Measurements from ENCODE around the gene PLCB2.

The PLCB2 gene

GRCh38 chr15:40323953-40324937 lies 16.5 kb upstream of the PLCB2 start:
- DNase-seq, result no peak

- DNase-seq, result peak; percentile 63
These were observed 15.7 kb upstream of the PLCB2 start, which contains the start of gene INAFM2 for GRCh38 chr15:40323239-40323952. TSS of gene INAFM2 (plus strand) at chr15:40323692. CDS start at chr15:40324056, 364 bp downstream.

DNA sequence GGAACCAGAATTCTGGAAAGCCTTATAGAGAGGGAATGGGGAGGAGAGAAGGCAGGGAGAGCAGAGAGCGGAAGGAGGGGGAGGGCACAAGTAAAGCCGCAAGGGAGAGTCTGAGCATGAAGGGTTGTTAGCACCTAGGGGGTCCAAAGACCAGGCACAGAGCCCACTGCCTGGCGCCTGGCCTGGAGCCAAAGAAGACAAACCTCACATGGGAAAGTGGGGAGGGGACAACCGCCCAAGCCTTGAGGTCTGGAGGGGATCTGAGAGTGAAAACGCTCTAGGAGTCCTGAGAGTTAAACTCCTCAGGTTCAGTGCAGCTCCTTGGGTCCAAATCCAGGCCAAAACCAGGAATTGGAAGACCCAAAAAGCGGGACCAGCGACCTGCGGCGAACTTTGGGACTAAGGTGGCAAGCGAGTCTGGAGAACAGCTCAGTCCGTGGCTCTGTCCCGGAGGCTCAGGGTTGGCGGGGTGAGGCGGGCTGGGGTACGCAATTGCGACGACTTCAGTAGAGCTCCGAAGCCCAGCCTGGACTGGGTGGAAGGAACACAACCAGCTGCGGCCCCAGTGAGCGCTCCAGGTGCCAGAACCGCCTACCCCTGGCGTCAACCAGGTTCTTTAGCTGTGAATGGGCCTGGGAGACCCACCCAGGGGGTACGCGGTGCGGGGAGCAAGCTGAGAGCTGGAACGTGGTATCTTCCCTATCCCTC lies 14.9 kb upstream of the PLCB2 start:
- DNase-seq, result peak; percentile 20

GRCh38 chr15:40320931-40321371 lies 13.2 kb upstream of the PLCB2 start:
- peak; percentile 52 for DNase-seq

DNA sequence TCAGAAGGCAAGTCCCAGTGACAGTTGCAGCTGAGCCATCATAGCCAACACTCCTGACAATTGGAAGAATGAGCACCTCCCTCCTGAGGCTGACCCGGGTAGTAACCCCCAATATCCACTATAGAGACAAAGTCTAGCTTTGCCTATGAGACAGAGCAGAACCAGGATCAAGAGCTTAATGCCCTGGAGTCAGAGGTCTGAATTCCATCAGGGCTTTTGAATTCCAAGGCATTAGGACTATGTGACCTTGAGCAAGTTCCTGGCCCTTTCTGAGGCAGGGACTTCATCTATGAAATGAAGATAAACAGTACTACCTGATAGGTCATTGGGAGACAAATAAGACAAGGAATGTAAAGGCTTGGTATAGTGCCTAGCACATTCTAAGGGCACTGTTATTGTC lies 12.7 kb upstream of the PLCB2 start:
- no peak for DNase-seq

DNA sequence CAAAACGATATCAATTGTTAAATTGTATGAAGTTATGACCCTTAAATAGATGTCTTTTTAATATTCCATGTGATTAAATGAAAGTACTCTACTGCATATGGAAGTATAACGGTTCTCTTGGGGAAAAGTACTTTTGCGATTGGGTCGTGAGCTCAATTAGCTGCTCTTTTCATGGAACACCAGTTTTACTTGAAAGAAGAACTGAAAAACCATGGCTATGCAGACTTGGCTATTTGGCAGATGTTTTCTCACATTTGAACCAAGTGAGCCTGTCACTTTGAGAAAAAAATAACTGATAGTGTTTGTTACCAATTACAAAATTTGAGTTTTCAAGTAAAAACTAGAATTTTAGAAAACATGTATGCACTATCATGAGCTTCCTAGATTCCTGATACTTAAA lies 9.8 kb upstream of the PLCB2 start:
- no peak for DNase-seq

GRCh38 chr15:40316931-40317330 lies 9.2 kb upstream of the PLCB2 start:
- no peak for DNase-seq

DNA sequence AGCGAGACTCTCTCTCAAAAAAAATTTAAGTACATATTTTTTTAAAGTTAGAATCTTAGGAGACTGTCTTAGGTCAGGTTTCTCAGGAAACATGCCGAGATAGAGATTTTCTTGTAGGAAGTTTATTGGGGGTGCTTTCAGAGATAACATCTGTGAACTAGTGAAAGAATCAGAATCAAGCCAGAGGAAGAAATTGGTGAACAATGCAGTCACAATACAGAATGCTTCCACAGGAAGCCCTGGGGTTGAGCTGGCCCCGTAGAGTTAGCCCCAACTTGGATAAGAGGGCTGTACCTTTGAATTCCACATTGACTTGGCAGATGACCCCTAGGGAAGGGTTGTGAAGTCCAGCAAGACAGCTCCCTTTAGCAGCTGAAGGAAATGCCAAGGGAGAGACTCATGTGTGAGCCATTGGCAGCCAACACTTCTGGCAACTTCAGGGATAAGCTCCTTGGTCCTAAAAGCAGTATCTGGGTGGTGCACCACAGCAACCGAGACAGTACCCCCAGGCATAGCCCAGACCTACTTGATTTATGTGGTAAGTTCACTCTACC lies 7.1 kb upstream of the PLCB2 start:
- DNase-seq, result no peak

DNA sequence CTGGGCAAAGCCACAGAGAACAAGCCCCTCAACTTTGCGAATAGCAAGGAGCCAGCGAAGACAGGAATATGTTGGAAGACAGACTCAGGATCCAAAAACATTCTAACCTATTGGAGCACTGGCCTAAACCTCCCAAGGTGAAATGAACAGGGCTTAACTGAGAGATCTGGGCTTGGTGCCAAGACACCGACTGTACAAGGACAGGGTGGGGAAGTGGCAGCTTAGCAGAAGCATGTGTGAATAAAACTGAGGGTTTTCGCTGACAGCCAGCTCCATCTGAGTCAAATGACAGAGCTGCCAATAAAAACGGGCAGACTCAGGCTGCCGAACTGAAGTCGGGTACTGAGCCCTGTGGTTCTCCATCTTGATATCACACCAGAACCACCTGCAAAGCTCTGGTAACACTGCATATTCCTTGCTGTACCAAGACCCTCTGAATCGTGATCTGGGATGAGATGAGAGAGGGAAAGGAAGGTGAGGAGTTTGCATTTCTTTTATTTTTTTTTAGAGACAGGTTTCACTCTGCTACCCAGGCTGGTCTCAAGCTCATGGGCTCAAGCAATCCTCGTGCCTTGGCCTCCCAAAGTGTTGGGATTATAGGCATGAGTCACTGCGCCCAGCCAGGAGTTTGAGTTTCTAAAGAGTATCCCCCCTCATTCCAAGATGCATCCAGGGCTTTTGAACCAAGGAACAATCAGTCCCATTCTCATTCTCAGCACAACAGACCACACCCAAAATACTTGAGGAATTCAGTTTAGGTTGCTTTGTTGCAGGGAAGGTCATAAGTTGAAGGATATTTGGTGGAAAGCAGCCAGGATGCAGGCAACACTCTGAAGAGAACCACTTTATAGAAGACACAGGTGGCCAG lies 6.0 kb upstream of the PLCB2 start:
- peak; percentile 71 for DNase-seq

DNA sequence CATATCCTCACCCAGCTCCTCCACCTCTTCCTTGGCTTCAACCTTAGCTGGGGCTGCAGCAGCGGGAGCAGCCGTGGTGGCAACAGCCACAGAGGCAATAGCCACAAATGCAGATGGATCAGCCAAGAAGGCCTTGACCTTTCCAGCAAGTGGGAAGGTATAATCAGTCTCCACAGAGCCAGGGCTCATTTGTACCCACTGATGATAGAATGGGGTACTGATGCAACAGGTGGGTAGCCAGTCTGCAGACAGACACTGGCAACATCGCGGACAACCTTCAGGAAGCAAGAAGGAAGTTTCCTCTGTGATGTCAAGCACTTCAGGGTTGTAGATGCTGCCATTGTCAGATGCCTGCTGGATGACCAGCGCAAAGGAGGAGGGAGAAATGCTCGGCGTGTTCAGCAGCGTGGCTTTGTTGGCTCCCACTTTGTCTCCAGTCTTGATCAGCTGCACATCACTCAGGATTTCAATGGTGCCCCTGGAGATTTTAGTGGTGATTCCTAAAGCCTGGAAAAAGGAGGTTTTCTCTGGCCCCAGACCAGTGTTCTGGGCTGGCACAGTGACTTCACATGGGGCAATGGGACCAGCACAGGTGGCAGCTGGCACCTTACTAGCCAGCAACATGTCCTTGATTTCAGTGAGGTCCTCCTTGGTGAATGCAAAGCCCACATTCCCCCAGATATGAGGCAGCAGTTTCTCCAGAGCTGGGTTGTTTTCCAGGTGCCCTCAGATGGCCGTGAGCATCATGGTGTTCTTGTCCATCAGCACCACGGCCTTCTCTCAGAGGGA lies 4.8 kb upstream of the PLCB2 start:
- DNase-seq, result no peak

GRCh38 chr15:40310993-40311392 lies 3.3 kb upstream of the PLCB2 start:
- DNase-seq, result no peak

DNA sequence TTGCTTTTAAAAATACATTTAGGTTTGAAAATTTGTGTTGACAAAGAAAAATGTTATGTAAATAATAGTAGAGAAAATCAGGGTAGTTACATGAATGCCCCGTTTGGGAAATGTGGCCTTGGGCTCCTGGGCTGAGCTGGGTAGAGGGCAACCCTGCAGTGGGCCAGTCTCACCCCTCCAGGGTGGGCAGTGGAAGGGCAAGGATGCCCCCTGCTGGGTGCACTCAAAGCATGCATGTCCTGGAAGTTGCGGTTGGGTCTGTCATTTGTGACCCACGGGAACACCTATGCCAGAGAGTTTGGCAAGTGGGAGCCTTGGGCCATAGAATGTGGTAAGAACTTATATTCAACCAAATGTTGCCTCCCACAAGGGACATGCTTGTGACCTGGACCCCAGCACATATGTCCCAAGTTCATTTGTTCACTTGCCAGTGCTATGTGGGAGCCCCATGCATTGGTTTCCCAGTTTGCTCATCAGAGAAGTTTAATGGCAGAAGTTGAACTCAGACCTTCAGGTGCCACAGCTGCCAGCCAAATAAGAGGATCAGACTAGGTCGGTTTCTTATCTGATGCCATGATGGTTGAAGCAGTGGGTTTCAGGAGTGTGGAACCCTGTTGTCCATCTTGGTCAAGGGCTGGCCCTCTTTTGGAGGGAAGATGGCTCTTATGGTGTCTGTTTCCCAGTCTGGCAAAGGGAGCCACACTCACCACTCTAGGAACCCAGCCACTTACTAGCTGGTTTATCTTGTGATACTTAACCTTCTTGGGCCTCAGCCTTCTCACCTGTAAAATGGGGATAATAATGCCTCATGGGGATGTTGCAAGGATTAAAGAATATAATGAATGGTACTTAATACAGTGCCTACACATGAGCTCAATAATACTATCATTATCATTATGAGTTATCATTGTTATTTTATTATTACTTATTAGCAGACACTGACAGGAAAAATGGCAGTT lies 2.5 kb upstream of the PLCB2 start:
- no peak for DNase-seq

DNA sequence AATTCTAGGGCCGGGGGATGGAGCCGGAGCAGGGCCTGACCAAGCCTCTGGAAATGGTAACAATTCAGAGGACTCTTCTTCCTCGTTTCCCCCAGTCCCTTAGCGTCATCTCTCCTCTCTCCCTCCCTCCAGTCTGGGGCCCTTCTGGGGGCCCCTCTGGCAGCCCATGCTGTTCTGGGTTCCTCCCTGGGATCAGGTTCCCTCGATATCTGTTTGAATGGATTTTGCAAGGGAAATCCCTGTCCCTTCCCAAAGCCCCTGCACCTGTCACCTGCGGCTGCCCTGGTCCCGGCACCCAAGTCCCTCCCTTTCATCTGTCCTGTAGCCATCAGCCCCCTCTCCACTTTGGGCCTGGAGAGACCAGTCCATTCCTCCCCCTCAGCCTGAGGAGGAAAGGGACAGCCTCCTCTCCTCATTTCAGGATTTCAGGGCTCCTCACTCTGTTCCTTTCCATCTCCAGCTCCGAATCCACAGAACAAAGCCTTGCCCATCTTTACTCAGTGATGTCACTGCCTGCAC lies 1.7 kb upstream of the PLCB2 start:
- DNase-seq, result no peak

GRCh38 chr15:40306908-40307307 lies 827 bp downstream of the PLCB2 start:
- no peak for DNase-seq

DNA sequence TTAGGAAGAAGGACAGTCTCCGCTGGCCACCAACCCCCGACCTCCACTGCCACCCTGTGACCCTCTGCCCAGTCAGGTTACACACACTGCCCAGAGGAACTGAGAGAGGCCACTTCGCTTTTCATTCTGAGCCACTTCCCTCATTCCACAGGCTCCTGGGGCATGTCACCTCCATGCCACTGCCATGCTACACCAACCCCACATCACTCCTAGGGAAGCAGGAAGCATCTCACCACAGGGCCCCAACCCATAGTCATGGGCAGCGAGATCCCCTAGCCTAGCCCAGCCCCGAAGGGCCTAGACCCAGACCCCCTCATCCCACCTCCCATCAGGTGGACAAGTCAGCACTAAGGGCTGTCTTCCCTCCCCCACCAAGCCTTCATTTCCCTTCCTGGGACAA lies 1.4 kb downstream of the PLCB2 start:
- DNase-seq, result no peak

DNA sequence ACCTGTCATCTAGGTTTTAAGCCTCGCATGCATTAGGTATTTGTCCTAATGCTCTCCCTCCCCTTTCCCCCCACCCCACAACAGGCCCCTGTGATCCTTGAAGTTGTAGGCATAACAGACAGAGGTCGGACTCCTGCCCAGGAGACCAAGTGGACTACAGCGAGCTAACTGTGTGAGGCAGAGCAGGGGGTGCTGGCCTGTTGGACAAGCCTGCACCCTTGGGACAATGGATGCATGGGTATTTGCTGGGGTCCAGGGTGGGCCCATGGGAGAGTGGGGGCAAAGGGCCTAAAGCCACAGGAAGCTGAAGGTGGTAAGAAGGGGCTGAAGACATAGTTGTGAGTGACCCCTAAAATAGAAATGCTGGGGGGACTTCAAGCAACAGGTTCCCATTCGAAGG lies 2.5 kb downstream of the PLCB2 start:
- no peak for DNase-seq

- no peak for DNase-seq
These were observed 4.2 kb downstream of the PLCB2 start for GRCh38 chr15:40303576-40303975.

GRCh38 chr15:40302981-40303380 lies 4.8 kb downstream of the PLCB2 start:
- DNase-seq, result no peak

GRCh38 chr15:40302288-40302886 lies 5.3 kb downstream of the PLCB2 start:
- DNase-seq, result no peak

Data from NCI-H1105 (cell line).